BJ (cell line): Measurements from ENCODE around the gene PRKCA. TPM values are rescaled to one million over a fixed set of nuclear protein-coding genes. Genes with fewer than 3 reads are reported as not detected.

Experiments used
- CTCF ChIA-PET: fragments of 350-600 bp; formaldehyde crosslinking; extraction: SDS; loops from one replicate; lab custom pipeline; 2021; ENCODE audit warnings: antibody characterized with exemption, inconsistent platforms; lab: Yijun Ruan, JAX
- POLR2A ChIA-PET: fragments of 300-600 bp; sonication (Branson Sonifier 250); formaldehyde crosslinking; extraction: SDS; loops from one replicate; lab custom pipeline; 2021; ENCODE audit warnings: antibody characterized with exemption; lab: Charles Lee
- DNase-seq: peaks from one replicate; pipeline ENCODE4 v3.0.0-alpha.2; 2011; ENCODE audit warnings: low read depth
- H3K27me3 ChIP-seq: 2 replicates; pipeline ENCODE4 v1.6.0; 2011; ENCODE audit warnings: low read length; ENCODE audit not compliant: control insufficient read depth, insufficient read depth
- H3K36me3 ChIP-seq: 2 replicates; pipeline ENCODE4 v1.5.1; 2011; ENCODE audit warnings: low read length; ENCODE audit not compliant: control insufficient read depth, insufficient read depth
- H3K4me3 ChIP-seq: 2 replicates; pipeline ENCODE4 v1.5.1; 2011; ENCODE audit warnings: low read depth, mild to moderate bottlenecking, control low read depth, low read length
- polyA plus RNA-seq: library from polyadenylated mRNA; depleted of rRNA; stranded (reverse); fragments of >200 nt; gene quantifications from 2 replicates; pipeline ENCODE4 v1.2.3, GENCODE V29; 2011
- TF ChIP-seq, protein P1 (sequence below): IDR thresholded peaks from 2 replicates; pipeline ENCODE4 v1.5.1; 2011; ENCODE audit warnings: low read depth, mild to moderate bottlenecking, control low read depth, inconsistent platforms, low read length, moderate library complexity; ENCODE audit not compliant: insufficient read depth

Gene PRKCA
- polyA plus RNA-seq, 1 experiment: 38.7 TPM

DNA sequence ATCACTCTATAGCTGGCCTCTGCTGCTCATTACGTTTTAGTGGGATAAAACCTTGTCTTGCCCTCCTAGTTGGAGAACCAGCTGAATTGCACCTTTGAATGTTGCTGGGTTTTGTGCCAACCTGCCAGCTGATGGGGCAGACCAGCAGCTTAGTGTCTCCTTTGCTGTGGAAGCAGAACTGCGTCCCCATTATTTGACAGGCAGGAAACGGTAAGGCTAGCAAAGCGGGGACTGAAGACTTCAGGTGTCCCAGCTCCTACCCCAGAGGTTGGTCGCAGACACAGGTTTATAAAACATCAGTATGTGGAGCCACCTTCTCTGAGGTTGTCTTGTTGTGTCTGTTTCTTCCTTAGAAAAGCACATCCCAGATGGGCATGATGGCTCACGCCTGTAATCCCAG lies 158.1 kb downstream of the PRKCA start:
- POLR2A ChIA-PET: no interaction called here
- CTCF ChIA-PET: interaction anchor here (0.8 to 1.2 kb wide), 2 partner anchors 28 to 93 kb away, joined by 3 to 4 read pairs; no protein-coding TSS in a partner anchor
- no peak overlapping the region for H3K4me3 ChIP-seq

DNA sequence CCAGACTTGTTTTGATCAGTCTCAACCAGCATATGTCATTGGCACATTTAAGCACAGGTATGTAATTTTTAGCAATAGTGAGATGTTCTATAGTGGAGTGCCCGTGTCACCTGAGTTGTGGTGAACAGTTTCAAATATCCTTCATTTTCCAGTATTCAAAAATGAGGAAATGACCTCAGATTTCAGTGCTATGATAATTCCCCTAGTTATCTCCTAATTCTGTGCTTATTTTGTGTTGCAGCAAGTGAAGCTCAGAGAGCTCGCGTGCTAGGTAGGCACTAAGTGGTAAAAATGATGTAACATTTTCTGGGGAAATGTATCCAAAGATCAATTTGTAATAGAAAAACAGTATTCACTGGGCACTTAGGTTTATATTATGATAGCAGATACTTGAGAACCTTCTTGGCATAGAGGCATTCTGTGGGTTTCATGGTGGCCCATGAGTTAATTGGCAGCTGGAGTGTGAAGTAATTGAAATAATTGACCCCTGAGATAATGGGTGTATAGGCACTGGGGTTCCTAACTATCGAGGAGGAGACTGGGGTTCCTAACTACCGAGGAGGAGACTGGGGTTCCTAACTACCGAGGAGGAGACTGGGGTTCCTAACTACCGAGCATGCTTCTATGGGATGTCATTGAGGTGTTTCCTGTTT lies 159.1 kb downstream of the PRKCA start:
- ChIA-PET POLR2A (no interaction called here), CTCF (interaction anchor here (1.0 to 2.4 kb wide), 2 partner anchors 13 to 161 kb away, joined by 3 to 8 read pairs; no protein-coding TSS in a partner anchor)
- no peak for DNase-seq
- TF ChIP-seq, protein P1, sequence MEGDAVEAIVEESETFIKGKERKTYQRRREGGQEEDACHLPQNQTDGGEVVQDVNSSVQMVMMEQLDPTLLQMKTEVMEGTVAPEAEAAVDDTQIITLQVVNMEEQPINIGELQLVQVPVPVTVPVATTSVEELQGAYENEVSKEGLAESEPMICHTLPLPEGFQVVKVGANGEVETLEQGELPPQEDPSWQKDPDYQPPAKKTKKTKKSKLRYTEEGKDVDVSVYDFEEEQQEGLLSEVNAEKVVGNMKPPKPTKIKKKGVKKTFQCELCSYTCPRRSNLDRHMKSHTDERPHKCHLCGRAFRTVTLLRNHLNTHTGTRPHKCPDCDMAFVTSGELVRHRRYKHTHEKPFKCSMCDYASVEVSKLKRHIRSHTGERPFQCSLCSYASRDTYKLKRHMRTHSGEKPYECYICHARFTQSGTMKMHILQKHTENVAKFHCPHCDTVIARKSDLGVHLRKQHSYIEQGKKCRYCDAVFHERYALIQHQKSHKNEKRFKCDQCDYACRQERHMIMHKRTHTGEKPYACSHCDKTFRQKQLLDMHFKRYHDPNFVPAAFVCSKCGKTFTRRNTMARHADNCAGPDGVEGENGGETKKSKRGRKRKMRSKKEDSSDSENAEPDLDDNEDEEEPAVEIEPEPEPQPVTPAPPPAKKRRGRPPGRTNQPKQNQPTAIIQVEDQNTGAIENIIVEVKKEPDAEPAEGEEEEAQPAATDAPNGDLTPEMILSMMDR: no peak
- Histone ChIP-seq H3K4me3 (no peak overlapping the region), H3K27me3 (no peaks in the 10 kb centered on the region), H3K36me3 (no peaks in the 10 kb centered on the region)

More for the DNA sequence above, 158.1 kb downstream of the PRKCA start:
- TF ChIP-seq, protein P1: no peak
- no peak for DNase-seq
- Histone ChIP-seq H3K27me3 (no peaks in the 10 kb centered on the region), H3K36me3 (no peaks in the 10 kb centered on the region; the same call in 1 of the 2 replicates)

DNA sequence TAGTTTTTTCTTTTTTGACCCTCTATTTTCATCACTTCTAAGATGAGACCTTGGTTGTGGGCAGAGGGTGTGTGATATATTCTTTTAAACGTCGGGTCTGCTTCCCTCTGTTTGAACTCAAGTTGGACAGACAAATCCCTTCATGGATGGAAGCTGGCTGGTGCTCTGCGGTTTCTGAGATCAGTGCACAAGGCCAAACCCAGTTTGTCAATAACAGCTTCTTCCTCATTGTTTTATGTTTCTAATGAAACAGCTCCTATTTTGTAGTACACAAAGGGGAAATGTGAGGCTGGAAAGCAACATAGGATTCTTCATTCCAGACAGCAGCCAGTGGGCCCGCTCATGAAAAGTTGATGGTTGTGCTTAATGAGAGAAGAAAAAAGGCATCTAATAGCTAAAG lies 159.6 kb downstream of the PRKCA start:
- TF ChIP-seq, protein P1: no peak
- ChIA-PET POLR2A (no interaction called here), CTCF (interaction anchor here (1.0 to 2.4 kb wide), 3 partner anchors 12 to 161 kb away, joined by 3 to 8 read pairs (median 4); no protein-coding TSS in a partner anchor)
- Histone ChIP-seq H3K27me3 (no peaks in the 10 kb centered on the region), H3K36me3 (no peaks in the 10 kb centered on the region), H3K4me3 (no peak overlapping the region)
- no peak for DNase-seq

DNA sequence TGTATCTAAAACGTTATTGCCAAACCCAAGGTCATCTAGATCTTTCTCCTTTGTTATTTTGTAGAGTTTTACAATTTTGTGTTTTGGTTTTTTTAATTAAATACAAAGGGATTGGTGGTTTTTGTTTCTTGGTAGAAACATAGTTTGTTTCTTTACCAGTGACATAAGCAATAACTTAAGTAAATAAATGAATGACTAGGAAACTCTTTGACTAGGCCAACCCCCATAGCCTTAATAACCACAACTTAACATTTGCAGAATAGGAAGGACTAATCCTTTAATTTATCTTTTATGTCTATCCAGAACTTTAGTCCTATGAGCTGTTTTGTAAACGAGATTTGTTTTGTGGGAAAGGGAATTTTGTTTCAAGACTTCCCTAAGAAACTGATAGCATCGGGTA lies 162.5 kb downstream of the PRKCA start:
- ChIA-PET CTCF (interaction anchor here (0.7 to 1.2 kb wide), 2 partner anchors 61 to 108 kb away, joined by 3 to 5 read pairs; no protein-coding TSS in a partner anchor), POLR2A (no interaction called here)
- no peak for DNase-seq
- no peaks in the 10 kb centered on the region for H3K36me3 ChIP-seq
- no peak overlapping the region for H3K4me3 ChIP-seq
- H3K27me3 ChIP-seq: no peaks in the 10 kb centered on the region
- TF ChIP-seq, protein P1: no peak

DNA sequence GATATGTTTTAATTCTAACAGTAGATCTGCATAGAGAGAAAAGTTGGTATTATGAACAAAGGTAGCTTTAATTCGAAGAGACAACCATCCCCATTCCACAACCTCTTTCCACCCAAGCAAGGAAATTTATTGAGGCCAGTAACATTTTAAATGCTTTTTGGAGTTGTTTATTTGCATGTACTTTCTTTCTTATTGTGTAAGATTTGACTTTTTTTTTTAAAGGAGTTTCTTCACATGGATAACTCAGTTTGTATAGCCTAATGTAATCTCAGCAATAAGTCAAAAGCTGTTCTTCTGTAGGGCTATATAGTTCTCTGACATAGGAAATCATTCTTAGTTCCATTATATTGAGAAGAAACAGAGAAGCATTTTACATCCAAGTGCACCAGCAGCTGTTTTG lies 163.3 kb downstream of the PRKCA start:
- ChIA-PET CTCF (interaction anchor here (0.7 to 1.2 kb wide), 2 partner anchors 60 to 107 kb away, joined by 3 to 5 read pairs; no protein-coding TSS in a partner anchor), POLR2A (no interaction called here)
- H3K36me3 ChIP-seq: no peaks in the 10 kb centered on the region
- DNase-seq: no peak
- no peak overlapping the region for H3K4me3 ChIP-seq
- TF ChIP-seq, protein P1: no peak
- H3K27me3 ChIP-seq: no peaks in the 10 kb centered on the region
